Subcutaneous adipose tissue (tissue), 4 donors: ENCODE results near the gene TMEM222. TPM values are rescaled to one million over a fixed set of nuclear protein-coding genes. Genes with fewer than 3 reads are reported as not detected.

Experiments
- CTCF ChIP-seq: fragments of 450-650 bp; IDR thresholded peaks from one replicate; pipeline ENCODE4 v1.5.1; 2016; ENCODE audit warnings: low read depth, mild to moderate bottlenecking, control low read depth, antibody characterized with exemption, moderate library complexity
- total RNA-seq, 4 donors: library from RNA; depleted of rRNA; stranded (reverse); fragments of >200 nt; gene quantifications; one replicate each; pipeline ENCODE4 v1.1.0, GENCODE V29; 2016

Gene TMEM222
- total RNA-seq, 4 donors from 2014 or later: 15.9 to 23.7 (median 18.9) TPM

DNA sequence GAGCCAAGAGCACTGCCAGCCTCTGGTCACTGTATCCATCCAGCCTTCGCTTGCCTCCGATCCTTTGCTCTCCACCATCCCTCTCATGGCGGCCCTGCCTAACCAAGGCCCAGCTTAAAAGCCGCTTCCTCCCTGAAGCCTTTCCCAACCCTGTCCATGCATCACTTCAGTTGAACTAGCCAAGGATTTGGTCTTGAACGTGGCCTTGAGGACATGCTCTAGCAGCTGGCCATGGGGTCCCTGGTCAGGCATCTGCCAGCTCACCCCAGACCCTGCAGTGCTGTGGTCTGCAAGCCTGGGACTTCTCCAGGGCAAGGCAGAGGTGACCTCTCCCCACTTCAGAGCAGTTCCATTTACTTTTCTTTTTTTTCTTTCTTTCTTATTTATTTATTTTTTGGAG lies 14.8 kb downstream of the TMEM222 start:
- no peak for TF ChIP-seq CTCF

- TF ChIP-seq CTCF: no peak
These were observed 16.8 kb downstream of the TMEM222 start for GRCh38 chr1:27338751-27339150.

DNA sequence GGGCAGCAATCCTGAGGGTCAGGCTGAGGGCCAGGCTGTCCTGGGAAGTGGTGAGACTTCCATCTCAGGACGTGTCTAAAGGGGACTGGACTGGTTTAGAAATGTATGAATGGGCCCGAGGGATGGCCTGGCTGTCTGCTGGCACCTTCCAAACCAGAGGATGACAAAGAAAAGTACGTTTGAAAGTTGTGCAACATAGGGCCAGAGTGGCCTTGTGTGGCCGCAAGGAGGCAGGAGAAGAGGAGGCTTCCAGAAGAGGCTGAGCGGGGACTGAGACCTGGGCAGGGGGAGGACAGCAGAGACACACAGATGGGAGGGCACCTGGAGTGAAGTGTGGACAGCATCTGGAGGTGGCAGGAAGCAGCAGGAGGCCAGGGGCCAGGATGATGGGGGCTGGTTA lies 17.2 kb downstream of the TMEM222 start:
- no peak for TF ChIP-seq CTCF

DNA sequence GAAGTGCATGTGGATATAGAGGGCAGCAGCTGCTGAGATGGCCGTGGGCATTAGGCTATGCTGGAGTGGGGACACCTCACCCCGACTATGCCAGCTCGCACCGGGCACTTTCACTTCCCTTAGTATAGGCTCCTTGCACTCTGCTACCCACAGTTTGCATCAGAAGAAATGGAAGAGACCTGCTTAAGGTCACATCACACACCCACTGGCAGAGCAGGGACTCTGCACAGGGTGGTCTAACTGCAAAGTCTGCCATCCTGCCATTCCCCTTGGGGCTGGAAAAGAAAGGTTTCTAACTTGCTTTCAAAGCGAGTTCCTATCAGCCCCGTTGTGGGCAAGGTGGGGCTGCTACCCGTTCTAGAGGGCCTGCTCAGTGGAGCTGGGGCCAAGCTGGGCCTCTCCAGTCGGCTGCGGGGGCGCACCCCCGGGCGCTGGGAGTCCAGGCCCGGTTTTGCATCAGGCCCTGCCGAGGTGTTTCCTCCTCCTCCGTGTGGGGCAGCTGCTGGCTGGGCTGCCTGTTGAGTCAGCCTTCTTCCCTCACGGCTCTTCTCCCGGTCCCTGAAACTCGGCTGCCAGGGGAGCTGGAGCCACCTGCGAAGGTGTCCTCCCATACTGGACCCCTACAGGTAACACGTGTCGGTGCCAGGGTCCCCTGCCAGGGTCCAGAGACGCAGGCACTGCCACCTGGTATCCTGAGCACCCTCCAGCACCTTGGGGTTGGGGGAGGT lies 19.7 kb downstream of the TMEM222 start, which contains the start of gene SYTL1:
Gene SYTL1 (plus strand): TSS at position 498 of the 728 bp plus-strand sequence. CDS start 3,313 bp downstream, outside the sequence.
- TF ChIP-seq CTCF: no peak

DNA sequence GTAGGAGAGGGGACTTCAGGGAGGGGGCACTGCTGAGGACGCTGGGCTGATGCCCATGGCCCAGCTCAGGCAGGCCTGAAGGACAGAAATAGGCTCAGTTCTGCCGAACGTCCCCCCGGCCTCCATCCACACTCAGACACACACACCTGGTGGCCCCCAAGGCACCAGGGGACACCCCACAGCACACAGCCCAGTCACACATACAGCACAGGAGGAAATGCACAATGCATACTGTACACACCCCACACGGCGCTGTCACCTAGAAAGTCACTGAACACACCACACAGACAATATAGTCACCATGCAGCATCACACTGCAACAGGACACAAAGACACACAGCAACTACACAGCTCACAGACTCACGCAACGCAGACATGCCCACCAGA lies 20.4 kb downstream of the TMEM222 start:
- TF ChIP-seq CTCF: no peak

DNA sequence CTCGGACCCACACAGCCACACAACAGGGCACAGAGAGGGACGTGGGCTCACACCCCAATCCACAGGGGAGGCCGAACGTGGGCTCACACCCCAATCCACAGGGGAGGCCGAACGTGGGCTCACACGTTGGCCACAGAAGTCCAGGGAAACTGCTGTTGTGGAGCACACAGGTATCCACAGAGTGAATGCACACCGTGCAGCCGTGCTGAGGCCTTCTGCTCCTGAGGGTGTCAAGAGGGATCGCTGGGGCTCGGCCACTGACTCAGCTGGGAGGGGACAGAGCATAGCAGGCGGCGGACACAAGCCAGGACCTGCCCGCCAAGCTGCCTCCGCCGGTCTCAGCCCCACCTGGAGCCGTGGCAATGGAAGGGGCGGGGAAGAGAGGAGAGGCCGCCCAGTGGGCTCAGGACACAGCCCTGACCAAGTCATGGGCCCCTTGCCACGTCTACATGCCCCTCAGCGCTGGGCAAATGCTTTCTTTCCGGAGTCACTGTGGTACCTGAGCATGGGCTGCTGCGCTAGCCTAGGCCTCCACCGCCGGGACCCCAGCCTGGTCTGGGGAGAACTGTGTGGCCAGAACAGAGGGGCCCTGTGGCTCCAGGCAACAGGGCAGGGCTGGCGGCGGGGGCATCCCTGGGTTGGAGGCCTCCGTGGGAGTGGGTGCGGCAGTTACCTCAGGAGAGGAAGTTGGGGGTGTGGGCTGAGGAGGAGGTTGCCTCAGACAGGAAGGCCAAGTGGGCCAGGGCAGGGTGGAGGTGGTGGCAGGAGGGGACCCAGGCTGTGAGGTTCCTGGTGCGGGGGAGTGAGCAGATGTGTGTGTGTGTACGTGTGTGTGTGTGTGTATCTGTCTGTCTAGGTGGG lies 21.0 kb downstream of the TMEM222 start:
- no peak for TF ChIP-seq CTCF

DNA sequence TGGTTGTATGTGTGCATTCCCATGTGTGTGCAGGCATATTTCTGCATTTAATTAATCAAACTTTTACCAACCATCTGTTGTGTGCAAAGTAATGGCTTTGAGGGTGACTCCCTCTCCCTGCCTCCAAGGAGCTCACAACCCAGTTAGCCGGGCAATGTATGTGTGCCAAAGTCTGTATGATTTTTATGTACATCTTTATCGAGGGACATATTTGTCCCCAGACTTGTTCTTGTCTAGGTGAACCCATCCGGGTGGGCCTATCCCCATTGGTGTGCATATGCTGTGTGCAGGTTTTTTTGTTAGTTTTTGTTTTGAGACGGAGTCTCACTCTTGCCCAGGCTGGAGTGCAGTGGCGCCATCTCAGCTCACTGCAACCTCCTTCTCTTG lies 21.7 kb downstream of the TMEM222 start:
- no peak for TF ChIP-seq CTCF
